OCI-LY7 (cell line): ENCODE measurements around the gene ENDOV. TPM values are rescaled to one million over a fixed set of nuclear protein-coding genes. Genes with fewer than 3 reads are reported as not detected.

Source experiments
- BruUV-seq: library from RNA; stranded (reverse); fragments of 400-500 nt; replicated peaks from 2 replicates; lab custom pipeline; 2021; lab: Mats Ljungman, UMichigan
- CTCF ChIA-PET: fragments of 300-600 bp; sonication (Branson Sonifier 250); formaldehyde crosslinking; loops from one replicate; lab custom pipeline; 2022; ENCODE audit warnings: antibody characterized with exemption; ENCODE audit not compliant: unreplicated experiment; lab: Charles Lee
- POLR2A ChIA-PET: fragments of 300-600 bp; sonication (Branson Sonifier 250); formaldehyde crosslinking; loops from one replicate; lab custom pipeline; 2022; ENCODE audit warnings: antibody characterized with exemption; lab: Charles Lee
- DNase-seq: peaks from one replicate; pipeline ENCODE4 v3.0.0-alpha.2; 2015; ENCODE audit warnings: low spot score
- H2AFZ ChIP-seq: fragments of 200-600 bp; sonication (generic), shearing (Covaris generic); 2 replicates; pipeline ENCODE4 v1.6.1; 2014; ENCODE audit warnings: mild to moderate bottlenecking, antibody characterized with exemption, low read length, moderate library complexity
- H3K27ac ChIP-seq: fragments of 200-600 bp; sonication (generic); 2 replicates; pipeline ENCODE4 v1.5.1; 2014; ENCODE audit warnings: mixed run types, low read depth, mild to moderate bottlenecking, moderate library complexity, low read length, inconsistent platforms; ENCODE audit not compliant: poor library complexity, severe bottlenecking
- H3K36me3 ChIP-seq: fragments of 200-600 bp; sonication (generic); 2 replicates; pipeline ENCODE4 v1.6.1; 2014; ENCODE audit warnings: mild to moderate bottlenecking, antibody characterized with exemption, low read length, moderate library complexity, mixed read lengths; ENCODE audit not compliant: insufficient read depth
- H3K4me1 ChIP-seq: fragments of 200-600 bp; sonication (generic); 2 replicates; pipeline ENCODE4 v1.5.1; 2014; ENCODE audit warnings: mild to moderate bottlenecking, low read length; ENCODE audit not compliant: insufficient read depth, poor library complexity, severe bottlenecking
- H3K4me2 ChIP-seq: fragments of 200-600 bp; sonication (generic); 2 replicates; pipeline ENCODE4 v1.6.1; 2014; ENCODE audit warnings: mild to moderate bottlenecking, low read length
- H3K4me3 ChIP-seq: fragments of 200-600 bp; sonication (generic); 2 replicates; pipeline ENCODE4 v1.5.1; 2014; ENCODE audit warnings: mild to moderate bottlenecking, low read depth, low read length; ENCODE audit not compliant: poor library complexity, severe bottlenecking
- H3K79me2 ChIP-seq: fragments of 200-600 bp; sonication (generic); 2 replicates; pipeline ENCODE4 v1.6.1; 2016; ENCODE audit warnings: low read depth, mild to moderate bottlenecking, low read length, moderate library complexity, mixed read lengths; ENCODE audit not compliant: insufficient read depth
- H3K9me2 ChIP-seq: fragments of 200-600 bp; sonication (generic); 2 replicates; pipeline ENCODE4 v1.6.1; 2016; ENCODE audit warnings: mild to moderate bottlenecking, low read length, mixed read lengths; ENCODE audit not compliant: insufficient read depth
- H3K9me3 ChIP-seq: fragments of 200-600 bp; sonication (generic); 2 replicates; pipeline ENCODE4 v1.6.1; 2014; ENCODE audit warnings: mild to moderate bottlenecking, mixed run types, low read length, mixed read lengths
- H4K20me1 ChIP-seq: fragments of 200-600 bp; sonication (generic); 2 replicates; pipeline ENCODE4 v1.6.1; 2014; ENCODE audit warnings: mild to moderate bottlenecking, antibody characterized with exemption, low read length, moderate library complexity, mixed read lengths; ENCODE audit not compliant: insufficient read depth
- EZH2phosphoT487 ChIP-seq: fragments of 200-600 bp; sonication (generic); IDR thresholded peaks from 2 replicates; pipeline ENCODE4 v1.6.1; 2018; ENCODE audit warnings: low read depth, borderline replicate concordance, mild to moderate bottlenecking, mixed run types, antibody characterized with exemption, low read length, moderate library complexity, mixed read lengths
- intact Hi-C: fragments of 100-400 bp; cut with micrococcal nuclease; formaldehyde crosslinking; loops from one replicate; pipeline ENCODE4 v1.10.0; 2022; ENCODE audit not compliant: unreplicated experiment
- total RNA-seq, 2 experiments: library from RNA; depleted of rRNA in 1 of 2; stranded (reverse); fragments of >200 nt in 1 of 2; shearing (Covaris generic) in 1 of 2; gene quantifications; 2 replicates each; pipeline ENCODE4 v1.2.3, GENCODE V29; 2014 to 2022
- TF ChIP-seq, protein P1 (sequence below): fragments of 200-600 bp; sonication (generic); conservative IDR thresholded peaks from 2 replicates; pipeline ENCODE4 v1.5.1; 2014; ENCODE audit warnings: mild to moderate bottlenecking, antibody characterized with exemption, low read length, moderate library complexity, mixed read lengths

The ENDOV gene
- total RNA-seq, 2 experiments from 2014 or later = 22.4 to 33.1 TPM

DNA sequence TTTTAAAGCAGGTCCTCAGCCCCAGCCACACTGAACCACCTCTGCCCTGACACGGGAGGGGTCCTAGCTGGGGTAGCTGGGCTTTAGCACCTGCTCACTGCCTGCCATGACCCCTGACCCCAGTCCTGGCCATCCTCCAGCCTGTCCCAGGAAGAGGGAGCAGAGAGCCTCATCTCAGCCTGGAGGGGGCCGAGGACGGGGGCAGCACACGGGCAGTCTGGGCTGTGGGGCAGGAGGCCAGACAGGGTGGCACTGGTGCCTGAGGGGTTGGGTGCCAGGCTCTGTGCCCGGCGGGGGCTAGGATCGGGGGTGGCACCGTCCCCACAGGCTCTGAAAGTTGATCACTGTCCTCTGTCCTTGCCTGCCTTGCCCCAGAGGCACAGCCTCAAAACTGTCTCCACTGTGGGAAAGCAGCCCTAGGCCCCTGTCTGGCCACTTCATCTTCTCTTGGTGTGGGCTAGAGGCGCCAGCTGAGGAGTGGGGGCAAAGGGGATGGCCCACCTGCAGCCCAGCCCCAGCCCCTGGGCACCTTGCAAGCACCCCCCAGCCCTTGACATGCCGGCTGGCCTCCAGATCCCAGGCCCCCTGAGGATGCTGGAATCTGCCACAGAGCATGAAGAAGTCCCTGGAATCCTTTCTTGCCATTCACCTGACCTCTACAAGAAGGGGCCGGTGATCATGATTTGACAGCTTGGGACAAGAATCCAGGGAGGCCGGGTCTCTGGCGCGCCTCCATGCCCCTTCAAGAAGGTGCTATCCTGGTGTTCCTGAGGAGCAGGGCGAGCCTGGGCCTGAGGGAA, 15.7 kb downstream of the ENDOV start:
- TF ChIP-seq, protein P1, sequence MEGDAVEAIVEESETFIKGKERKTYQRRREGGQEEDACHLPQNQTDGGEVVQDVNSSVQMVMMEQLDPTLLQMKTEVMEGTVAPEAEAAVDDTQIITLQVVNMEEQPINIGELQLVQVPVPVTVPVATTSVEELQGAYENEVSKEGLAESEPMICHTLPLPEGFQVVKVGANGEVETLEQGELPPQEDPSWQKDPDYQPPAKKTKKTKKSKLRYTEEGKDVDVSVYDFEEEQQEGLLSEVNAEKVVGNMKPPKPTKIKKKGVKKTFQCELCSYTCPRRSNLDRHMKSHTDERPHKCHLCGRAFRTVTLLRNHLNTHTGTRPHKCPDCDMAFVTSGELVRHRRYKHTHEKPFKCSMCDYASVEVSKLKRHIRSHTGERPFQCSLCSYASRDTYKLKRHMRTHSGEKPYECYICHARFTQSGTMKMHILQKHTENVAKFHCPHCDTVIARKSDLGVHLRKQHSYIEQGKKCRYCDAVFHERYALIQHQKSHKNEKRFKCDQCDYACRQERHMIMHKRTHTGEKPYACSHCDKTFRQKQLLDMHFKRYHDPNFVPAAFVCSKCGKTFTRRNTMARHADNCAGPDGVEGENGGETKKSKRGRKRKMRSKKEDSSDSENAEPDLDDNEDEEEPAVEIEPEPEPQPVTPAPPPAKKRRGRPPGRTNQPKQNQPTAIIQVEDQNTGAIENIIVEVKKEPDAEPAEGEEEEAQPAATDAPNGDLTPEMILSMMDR = no peak
- TF ChIP-seq EZH2phosphoT487 = no peak
- Histone ChIP-seq H3K79me2 (no peaks in the 10 kb centered on the region), H4K20me1 (no peaks in the 10 kb centered on the region), H3K36me3 (no peaks in the 10 kb centered on the region), H2AFZ (no peak overlapping the region), H3K9me2 (no peaks in the 10 kb centered on the region), H3K27ac (no peak overlapping the region), H3K4me3 (no peak overlapping the region), H3K4me2 (no peak overlapping the region), H3K9me3 (no peaks in the 10 kb centered on the region), H3K4me1 (peaks cover 4% of the 10 kb centered on the region)
- ChIA-PET POLR2A (interaction anchor here (0.5 kb wide), 1 partner anchor 1208 kb away, joined by 3 read pairs; no protein-coding TSS in a partner anchor), CTCF (no interaction called here)
- BruUV-seq = no TSS peak
- no peak for DNase-seq
- intact Hi-C loops = no loop called here

DNA sequence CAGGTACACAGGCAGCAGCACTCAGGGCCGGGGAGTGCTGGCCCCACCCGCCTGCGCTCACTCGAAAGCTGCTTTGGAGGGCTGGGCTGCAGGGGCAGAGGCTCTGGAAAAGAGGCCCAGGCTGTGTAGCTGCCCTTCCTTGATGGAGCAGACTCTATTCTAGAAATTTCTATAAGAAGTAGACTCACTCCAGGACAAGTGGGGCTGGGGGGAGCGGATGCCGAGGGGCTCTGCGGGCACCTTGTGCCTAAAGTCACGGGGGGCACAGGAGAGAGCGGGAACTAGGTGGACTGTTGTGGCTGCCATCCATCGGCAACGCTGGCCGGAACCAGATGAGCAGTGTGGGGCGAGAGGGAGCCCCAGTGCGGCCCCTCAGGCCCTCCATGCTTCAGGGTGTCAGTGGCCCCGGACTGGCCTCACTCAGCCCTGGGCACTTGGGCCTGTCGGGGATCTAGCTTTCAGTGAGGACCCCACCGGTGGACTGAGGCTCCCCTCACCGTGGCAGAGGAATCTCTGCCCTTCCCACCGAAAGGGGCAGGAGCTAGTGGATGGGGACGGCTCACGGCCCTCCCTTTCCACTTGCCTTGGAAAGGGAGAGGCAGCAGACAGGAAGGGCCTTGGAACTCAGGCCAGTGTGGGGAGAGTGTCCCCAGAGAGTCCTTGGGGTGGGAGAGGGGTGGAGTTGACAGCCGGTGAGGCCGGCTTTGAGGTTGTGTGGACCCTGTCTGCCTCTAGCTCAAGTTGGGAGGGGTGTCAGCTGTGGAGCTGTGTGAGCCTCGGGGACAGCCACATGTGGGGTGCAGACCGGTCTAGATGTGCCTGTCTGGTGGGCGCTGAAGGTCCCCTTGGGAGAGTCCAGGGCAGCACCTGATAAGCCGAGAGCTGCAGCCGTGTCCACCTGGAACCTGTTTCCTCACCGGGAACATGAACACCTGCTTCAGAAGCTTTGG, 16.6 kb downstream of the ENDOV start:
- H3K79me2 ChIP-seq = no peaks in the 10 kb centered on the region
- H3K9me2 ChIP-seq = no peaks in the 10 kb centered on the region
- H3K4me2 ChIP-seq = no peak overlapping the region
- TF ChIP-seq, protein P1 = no peak
- TF ChIP-seq EZH2phosphoT487 = no peak
- BruUV-seq = no TSS peak
- ChIA-PET POLR2A (no interaction called here), CTCF (no interaction called here)
- H3K4me1 ChIP-seq = no peaks in the 10 kb centered on the region
- H3K9me3 ChIP-seq = no peaks in the 10 kb centered on the region
- H3K4me3 ChIP-seq = no peak overlapping the region
- intact Hi-C loops = no loop called here
- no peak for DNase-seq
- H3K36me3 ChIP-seq = no peaks in the 10 kb centered on the region
- no peaks in the 10 kb centered on the region for H4K20me1 ChIP-seq
- no peak overlapping the region for H3K27ac ChIP-seq
- H2AFZ ChIP-seq = no peak overlapping the region
